Gastroesophageal sphincter (tissue), 3 donors: ENCODE results near the gene CACFD1.

Source experiments
- POLR2A ChIP-seq, 2 donors: fragments of 450-650 bp; IDR thresholded peaks; one replicate each; pipeline ENCODE4 v1.6.1; 2017; ENCODE audit warnings: antibody characterized with exemption in 2 of 2, mild to moderate bottlenecking in 2 of 2, moderate library complexity in 1 of 2
- POLR2AphosphoS5 ChIP-seq: sonication (generic); formaldehyde crosslinking; IDR thresholded peaks from one replicate; pipeline ENCODE4 v1.6.1; 2017; ENCODE audit warnings: antibody characterized with exemption
- TF ChIP-seq, protein P1 (sequence below), 4 experiments: fragments of 200-600 bp in 2 of 4; fragments of 450-650 bp in 2 of 4; sonication (generic) in 1 of 4; IDR thresholded peaks; one replicate each; pipeline ENCODE4 v1.5.1; 2017 to 2019; ENCODE audit warnings: antibody characterized with exemption in 4 of 4, mild to moderate bottlenecking in 2 of 4, moderate library complexity in 2 of 4

DNA sequence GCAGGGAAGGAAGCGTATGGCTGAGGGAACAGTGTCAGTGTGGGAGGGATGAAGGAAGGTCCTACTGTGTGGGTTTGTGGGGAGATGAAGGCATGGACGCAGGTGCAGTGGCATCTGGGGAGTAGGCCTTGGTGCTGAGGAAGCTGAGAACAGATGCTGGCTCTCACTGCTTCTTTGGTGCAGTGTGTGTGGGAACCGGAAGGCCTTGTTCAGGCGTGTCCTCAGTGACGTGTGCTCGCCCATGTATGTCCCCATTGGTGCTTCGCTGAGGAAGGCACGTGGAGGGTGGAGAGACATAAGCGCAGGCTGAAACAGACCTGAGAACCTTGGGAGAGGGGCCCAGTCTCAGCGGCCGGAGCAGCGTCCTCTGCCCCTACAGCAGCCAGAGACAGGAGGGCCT, 18.9 kb upstream of the CACFD1 start:
- TF ChIP-seq, protein P1, sequence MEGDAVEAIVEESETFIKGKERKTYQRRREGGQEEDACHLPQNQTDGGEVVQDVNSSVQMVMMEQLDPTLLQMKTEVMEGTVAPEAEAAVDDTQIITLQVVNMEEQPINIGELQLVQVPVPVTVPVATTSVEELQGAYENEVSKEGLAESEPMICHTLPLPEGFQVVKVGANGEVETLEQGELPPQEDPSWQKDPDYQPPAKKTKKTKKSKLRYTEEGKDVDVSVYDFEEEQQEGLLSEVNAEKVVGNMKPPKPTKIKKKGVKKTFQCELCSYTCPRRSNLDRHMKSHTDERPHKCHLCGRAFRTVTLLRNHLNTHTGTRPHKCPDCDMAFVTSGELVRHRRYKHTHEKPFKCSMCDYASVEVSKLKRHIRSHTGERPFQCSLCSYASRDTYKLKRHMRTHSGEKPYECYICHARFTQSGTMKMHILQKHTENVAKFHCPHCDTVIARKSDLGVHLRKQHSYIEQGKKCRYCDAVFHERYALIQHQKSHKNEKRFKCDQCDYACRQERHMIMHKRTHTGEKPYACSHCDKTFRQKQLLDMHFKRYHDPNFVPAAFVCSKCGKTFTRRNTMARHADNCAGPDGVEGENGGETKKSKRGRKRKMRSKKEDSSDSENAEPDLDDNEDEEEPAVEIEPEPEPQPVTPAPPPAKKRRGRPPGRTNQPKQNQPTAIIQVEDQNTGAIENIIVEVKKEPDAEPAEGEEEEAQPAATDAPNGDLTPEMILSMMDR (IDR thresholded peaks at IDR 0.05), result no peak
- TF ChIP-seq POLR2AphosphoS5 (no peak), POLR2A (IDR thresholded peaks at IDR 0.05) (no peak)
